ENCODE data around the gene GNPTG.

Gene GNPTG

GRCh38 chr16:1333854-1334700, 17.7 kb upstream of the GNPTG start:
- no peak for DNase-seq (ENCODE audit: low read depth)

DNA sequence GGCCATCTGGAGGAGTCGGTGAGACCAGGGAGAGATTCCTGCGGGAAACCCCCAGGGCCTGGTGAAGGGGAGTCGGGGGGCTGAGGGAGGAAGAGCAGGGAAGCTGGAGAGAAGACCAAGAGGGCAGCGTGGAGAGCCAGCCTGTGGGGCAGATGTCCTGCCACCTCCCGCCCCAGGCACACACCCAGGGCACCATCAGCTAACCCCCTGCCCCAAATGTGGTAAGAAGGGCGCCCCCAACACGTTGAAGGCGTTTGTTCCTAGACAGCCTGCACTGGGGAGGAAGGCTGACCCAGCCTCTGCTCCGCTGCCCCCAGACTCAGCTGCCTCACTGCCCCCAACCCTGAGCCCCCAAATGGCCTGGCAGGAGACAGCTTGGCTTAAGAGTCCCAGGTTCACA, 17.0 kb upstream of the GNPTG start:
- DNase-seq (ENCODE audit: low read depth), result no peak

DNA sequence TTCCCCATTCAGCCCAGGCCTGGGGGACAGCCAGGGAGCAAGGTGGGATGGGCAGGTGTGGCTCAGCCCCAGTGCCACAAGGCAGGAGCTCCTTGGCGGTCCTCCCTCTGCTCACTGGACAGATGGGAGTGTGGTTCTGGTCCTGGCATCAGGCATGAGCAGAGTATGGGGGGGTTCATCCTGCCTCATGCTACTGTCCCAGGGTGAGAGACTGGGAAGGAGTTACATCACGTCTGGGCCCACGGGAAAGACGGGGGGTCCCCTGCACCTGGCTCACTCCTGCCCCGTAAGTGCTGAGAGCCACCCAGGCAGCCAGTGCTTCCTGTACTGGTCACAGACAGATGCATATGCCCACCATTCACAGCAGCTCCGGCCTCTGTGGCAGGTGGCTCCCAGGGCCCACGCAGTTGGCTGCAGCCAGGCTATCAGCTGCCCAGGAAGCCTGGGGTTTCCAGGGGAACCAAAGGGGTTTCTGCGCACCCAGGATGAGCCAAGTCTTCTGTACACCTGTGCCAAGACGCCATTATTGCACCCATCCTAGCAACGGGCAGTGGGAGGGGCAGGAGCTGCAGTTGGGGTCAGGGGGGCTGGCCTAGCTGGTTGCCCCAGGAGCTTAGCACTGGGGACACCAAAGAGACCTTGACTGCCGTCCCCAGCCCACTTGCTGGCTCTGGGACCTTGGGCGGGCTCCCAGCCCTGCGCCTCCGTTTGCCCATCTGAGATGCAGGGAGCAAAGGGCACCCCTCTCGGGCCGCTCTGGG, 16.3 kb upstream of the GNPTG start:
- no peak for DNase-seq (ENCODE audit: low read depth)

GRCh38 chr16:1335996-1336395, 15.7 kb upstream of the GNPTG start:
- DNase-seq (ENCODE audit: low read depth), result no peak

DNA sequence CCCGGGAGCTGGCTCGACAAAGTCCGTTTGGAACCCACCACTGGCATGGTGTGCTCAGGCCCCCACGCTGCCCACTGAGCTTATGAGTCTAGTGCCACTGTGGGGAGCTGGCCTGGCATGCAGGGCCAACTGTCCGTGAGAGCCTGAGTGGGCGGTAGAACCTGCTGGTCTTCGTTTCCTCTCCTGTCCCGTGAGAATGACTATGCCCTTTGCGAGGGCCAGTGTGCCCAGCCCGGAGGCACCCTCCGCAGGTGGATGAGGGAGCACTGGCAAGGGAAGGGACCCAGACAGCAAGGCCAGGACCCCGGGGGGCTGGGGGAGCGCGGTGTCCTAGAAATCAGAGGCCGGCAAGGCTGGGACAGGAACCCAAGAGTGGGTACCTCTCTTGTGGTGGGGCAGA, 15.1 kb upstream of the GNPTG start:
- no peak for DNase-seq (ENCODE audit: low read depth)

GRCh38 chr16:1337486-1337885, 14.2 kb upstream of the GNPTG start:
- DNase-seq (ENCODE audit: low read depth), result no peak

DNA sequence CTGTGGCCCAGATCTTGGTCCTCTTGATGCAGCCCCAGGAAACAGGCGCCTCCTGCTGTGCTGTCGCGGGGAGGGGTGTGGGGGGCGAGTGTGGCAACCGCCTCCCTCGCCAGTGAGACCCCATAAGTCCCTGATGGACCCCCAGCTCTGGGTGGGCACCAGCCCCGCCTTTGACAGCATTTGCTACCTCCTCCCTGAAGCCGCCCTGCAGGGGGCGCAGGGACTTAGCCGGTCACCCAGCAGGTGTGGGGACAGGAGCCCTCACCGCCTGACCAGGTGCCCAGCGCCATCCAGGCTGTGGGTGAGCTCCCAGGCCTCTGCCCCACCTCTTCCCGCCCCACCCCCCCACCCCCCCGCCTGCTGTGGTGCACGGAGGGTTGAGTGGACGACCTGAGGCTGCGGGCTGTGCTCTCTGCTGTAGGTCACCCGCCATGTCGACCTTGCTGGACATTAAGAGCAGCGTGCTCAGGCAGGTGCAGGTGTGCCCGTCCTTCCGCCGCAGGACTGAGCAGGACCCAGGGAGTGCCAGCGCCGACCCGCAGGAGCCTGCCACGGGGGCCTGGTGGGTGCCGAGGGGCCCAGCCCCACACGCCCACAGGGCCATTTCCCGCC, 13.5 kb upstream of the GNPTG start:
- no peak for DNase-seq (ENCODE audit: low read depth)

DNA sequence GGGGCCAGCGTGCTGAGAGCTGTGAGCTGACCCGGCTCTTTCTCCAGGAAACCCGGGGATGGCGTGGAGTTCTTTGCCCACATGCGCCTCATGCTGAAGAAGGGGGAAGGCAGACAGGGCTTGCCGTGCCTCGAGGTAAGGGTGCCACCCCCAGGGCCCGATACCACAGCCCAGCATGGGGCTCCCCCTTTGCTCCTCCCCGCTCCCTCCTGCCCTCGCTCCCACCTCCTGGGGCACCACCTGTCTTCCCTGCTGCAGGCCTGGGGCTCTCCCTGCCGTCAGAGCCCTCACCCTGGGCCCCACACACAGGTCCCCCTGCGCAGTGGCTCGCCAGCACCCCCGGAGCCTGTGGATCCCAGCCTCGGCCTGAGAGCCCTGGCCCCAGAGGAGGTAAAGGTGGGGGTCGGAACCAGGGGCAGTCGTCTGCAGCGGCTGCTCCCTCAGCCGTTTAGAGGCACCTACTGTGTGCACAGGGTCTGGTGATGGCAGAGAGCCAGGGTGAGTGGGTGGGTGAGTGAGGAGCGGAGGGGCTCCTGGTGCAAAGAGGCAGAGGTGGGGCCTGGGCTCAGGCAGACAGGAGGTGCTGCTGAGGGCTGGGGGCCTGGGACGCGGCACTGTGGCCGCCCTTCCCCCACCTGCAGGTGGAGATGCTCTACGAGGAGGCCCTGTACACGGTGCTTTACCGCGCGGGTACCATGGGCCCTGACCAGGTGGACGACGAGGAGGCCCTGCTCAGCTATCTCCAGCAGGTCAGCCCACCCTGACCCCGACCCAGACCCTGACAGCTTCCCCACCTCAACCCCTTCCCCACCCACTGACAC, 12.7 kb upstream of the GNPTG start:
- no peak for DNase-seq (ENCODE audit: low read depth)

- no peak for DNase-seq (ENCODE audit: low read depth)
Observed at GRCh38 chr16:1340730-1341494, 10.8 kb upstream of the GNPTG start.

- no peak for DNase-seq (ENCODE audit: low read depth)
Observed at GRCh38 chr16:1341495-1342420, 10.0 kb upstream of the GNPTG start.

DNA sequence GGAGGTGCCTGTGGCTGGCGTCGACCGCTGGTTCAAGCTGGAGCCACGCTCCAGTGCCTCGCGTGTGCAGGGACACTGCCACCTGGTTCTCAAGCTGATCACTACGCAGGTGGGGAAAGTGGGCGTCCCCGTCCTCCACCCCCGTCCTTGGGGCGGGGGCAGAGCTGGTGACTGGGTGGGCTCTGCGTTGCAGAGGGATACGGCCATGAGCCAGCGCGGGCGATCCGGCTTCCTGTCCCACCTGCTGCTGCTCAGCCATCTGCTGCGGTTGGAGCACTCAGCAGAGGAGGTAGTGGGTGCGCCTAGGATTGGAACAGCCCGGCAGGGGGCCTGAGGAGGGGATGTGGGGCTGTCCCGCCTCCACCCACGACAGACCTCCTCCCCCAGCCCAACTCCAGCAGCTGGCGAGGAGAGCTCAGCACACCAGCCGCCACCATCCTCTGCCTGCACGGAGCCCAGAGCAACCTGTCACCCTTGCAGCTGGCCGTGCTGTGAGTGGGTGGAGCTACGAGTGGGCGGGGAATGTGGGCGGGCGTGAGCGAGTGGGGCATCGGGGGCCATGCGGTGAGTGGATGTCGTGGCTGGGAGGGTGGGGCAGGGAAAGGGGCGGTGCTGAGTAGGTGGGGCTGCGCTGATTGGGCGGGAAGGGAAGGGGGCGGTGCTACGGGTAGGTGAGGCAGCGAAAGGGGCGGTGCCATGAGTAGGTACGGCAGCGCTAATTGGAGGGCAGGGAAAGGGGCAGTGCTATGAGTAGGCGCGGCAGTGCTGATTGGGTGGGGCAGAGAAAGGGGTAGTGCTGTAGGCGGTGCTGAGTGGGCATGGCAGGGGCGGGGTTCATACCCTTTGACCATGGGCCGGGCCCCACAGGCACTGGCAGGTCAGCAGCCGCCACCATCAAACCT, 9.0 kb upstream of the GNPTG start:
- peak; percentile 83 for DNase-seq (ENCODE audit: low read depth)

DNA sequence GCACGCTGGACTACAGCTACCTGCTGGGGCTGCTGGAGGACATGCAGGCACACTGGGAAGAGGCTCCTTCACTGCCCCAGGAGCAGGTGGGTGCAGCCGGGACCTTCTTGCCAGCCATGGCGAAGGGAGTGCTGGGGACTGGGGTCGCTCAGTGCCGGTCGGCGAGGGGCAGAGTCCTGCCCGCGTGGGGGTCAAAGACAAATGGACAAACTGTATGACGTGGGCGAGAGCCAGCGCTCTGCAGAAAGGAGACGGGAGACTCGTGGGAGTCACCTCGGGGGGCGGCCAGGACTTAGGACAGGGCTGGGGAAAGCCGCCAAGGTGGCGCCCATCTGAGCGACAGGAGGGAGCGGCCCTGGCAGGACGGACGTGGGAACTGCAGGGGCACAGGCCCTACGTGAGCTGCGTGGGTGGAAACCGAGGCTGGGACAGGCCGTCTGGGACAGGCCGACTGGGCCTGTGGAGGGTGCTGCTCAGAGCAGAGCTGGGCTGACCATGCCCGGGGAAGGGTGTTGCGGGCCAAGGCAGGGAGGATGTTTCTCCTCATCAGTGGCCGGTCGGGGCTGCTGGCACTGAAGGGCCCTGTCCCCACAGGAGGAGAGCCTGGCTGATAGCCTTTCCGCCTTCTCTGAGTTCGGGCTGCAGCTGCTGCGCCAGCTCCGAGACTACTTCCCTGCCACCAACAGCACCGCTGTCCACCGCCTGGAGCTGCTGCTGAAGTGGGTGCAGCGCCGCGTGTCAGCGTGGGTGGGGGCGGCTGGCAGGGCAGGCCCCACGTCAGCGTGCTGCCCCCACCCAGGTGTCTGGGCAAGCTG, 8.1 kb upstream of the GNPTG start:
- no peak for DNase-seq (ENCODE audit: low read depth)

DNA sequence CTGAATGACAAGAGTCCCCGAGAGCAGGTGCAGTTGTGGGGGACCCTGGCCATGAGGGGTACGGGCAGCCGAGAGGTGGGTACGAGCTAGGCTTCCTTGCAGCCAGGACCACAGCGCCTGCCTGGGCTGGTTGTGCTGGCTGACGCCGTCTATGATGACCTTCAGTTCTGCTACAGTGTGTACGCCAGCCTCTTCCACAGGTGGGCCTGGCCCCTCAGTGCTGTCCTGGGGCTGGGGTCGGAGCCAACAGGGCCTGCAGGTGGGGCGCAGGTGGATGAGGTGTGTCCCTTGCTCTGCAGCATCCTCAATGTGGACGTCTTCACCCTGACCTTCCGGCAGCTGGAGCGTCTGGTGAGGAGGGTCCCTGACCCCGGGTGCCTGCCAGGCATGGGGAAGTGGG, 7.2 kb upstream of the GNPTG start:
- DNase-seq (ENCODE audit: low read depth), result no peak

DNA sequence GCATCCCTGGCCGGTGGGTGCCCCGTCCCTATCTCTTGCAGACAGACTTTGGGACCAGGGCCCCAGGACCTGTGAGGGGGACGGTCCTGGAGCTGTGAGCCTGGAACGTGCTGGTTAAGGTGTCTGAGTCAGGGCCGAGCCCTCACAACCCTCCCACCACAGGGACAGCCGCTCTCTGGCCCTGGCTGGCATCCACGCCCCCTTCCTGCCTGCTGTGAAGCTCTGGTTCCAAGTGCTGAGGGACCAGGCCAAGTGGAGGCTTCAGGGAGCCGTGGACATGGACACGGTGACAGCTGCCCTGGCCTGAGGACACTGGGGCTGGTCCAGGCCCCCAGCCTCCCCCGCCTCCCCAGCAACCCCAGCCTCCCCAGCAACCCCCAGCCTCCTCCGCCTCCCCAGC, 6.6 kb upstream of the GNPTG start:
- no peak for DNase-seq (ENCODE audit: low read depth)

DNA sequence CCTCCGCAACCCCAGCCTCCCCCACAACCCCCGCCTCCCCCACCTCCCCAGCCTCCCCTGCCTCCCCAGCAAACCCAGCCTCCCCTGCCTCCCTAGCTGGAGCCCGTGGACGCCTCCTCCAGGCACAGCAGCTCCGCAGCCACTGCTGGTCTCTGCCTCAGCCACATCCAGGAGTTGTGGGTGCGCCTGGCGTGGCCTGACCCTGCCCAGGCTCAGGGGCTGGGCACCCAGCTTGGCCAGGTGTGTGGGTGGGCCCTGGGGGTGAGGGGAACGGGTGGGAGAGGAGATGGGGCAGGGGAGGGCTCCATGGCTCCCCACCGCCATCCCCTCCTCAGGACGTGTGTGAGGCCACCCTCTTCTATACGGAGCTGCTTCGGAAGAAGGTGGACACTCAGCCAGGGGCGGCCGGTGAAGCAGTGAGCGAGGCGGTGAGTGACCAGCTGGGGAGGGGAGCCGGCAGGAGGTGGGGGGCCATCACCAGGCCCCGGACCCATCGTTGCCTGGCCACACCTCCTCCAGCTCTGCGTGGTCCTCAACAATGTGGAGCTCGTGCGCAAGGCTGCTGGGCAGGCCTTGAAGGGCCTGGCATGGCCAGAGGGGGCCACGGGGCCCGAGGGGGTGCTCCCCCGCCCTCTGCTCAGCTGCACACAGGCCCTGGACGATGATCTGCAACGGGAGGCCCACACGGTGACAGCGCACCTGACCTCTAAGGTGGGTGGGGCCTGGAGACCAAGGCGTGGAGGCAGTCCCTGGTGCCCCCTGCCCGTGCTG, 5.9 kb upstream of the GNPTG start:
- DNase-seq (ENCODE audit: low read depth), result no peak

- no peak for DNase-seq (ENCODE audit: low read depth)
Observed at GRCh38 chr16:1346422-1347285, 5.1 kb upstream of the GNPTG start.
